ENCODE measurements around the gene S100A12. TPM values are rescaled to one million over a fixed set of nuclear protein-coding genes. Genes with fewer than 3 reads are reported as not detected.

Gene S100A12
- total and polyA plus RNA-seq, 2 donors (not counting 3 experiments of a cell fraction or from before 2014, with no cell fraction given): not detected

GRCh38 chr1:153367090-153367489, 8.3 kb downstream of the S100A12 start:
- H2AFZ ChIP-seq (ENCODE audit: low read depth, low read length): no peak overlapping the region
- H3K9ac ChIP-seq (replicated peaks; ENCODE audit: extremely low read depth, insufficient read depth, low read length): no peak overlapping the region
- DNase-seq (ENCODE audit: low read depth, low spot score) (no peak), FAIRE-seq (no peak)
- POLR2A ChIA-PET: no interaction called here
- no peaks in the 10 kb centered on the region for H3K9me1 ChIP-seq (replicated peaks; ENCODE audit: control insufficient read depth, extremely low read depth, insufficient read depth, low read length)
- no peak overlapping the region for H3K4me2 ChIP-seq (ENCODE audit: insufficient read depth, low read length)
- no peaks in the 10 kb centered on the region for H4K20me1 ChIP-seq (replicated peaks; ENCODE audit: control insufficient read depth, extremely low read depth, insufficient read depth, low read length)
- intact Hi-C loops (cut with micrococcal nuclease) (no loop called here), dilution Hi-C loops (cut with MboI; ENCODE audit: extremely low pct_ligation_motif_present, low sequenced_read_pairs) (no loop called here)
- TF ChIP-seq GATA2 (IDR thresholded peaks at IDR 0.05; ENCODE audit: insufficient read depth, insufficient read length, low read depth, low read length): no peak
- no peak for TF ChIP-seq MAX (IDR thresholded peaks at IDR 0.05; ENCODE audit: insufficient read depth, insufficient read length)
- TF ChIP-seq POLR2A (IDR thresholded peaks at IDR 0.05; ENCODE audit: low read depth, low read length): no peak
- no peak for TF ChIP-seq JUN (IDR thresholded peaks at IDR 0.05; ENCODE audit: borderline replicate concordance, insufficient read depth, insufficient read length, low read depth)
- no peak for TF ChIP-seq POLR2AphosphoS5 (IDR thresholded peaks at IDR 0.05; ENCODE audit: insufficient read depth, low read depth, low read length)
- TF ChIP-seq MYC (IDR thresholded peaks at IDR 0.05; ENCODE audit: low read depth, low read length): no peak
- no peaks in the 10 kb centered on the region for H3K36me3 ChIP-seq (ENCODE audit: control insufficient read depth in 2 of 2, extremely low read depth in 1 of 2, insufficient read depth in 2 of 2, low read length in 2 of 2)
- CTCF ChIA-PET: no interaction called here
- no peaks in the 10 kb centered on the region for H3K79me2 ChIP-seq (ENCODE audit: control insufficient read depth, insufficient read depth, low read length)
- no peak overlapping the region for H3K4me3 ChIP-seq (replicated peaks in 1 of 3; ENCODE audit: insufficient read depth in 1 of 3, low read depth in 1 of 3, low read length in 3 of 3)
- H3K27me3 ChIP-seq (ENCODE audit: control insufficient read depth in 2 of 2, insufficient read depth in 2 of 2, low read length in 2 of 2): no peaks in the 10 kb centered on the region
- H3K27ac ChIP-seq (ENCODE audit: insufficient read depth, low read depth, low read length): no peak overlapping the region
- no peaks in the 10 kb centered on the region for H3K4me1 ChIP-seq (ENCODE audit: control insufficient read depth, extremely low read depth, insufficient read depth, low read length)
- BruUV-seq (replicated peaks): no TSS peak
- H3K9me3 ChIP-seq (replicated peaks; ENCODE audit: control insufficient read depth, insufficient read depth, low read length): no peaks in the 10 kb centered on the region

GRCh38 chr1:153366261-153366660, 9.2 kb downstream of the S100A12 start:
- H3K4me3 ChIP-seq (replicated peaks in 1 of 3; ENCODE audit: insufficient read depth in 1 of 3, low read depth in 1 of 3, low read length in 3 of 3): no peak overlapping the region
- H3K9me3 ChIP-seq (replicated peaks; ENCODE audit: control insufficient read depth, insufficient read depth, low read length): no peaks in the 10 kb centered on the region
- dilution Hi-C loops (cut with MboI; ENCODE audit: extremely low pct_ligation_motif_present, low sequenced_read_pairs) (no loop called here), intact Hi-C loops (cut with micrococcal nuclease) (no loop called here)
- no peaks in the 10 kb centered on the region for H4K20me1 ChIP-seq (replicated peaks; ENCODE audit: control insufficient read depth, extremely low read depth, insufficient read depth, low read length)
- H3K27me3 ChIP-seq (ENCODE audit: control insufficient read depth in 2 of 2, insufficient read depth in 2 of 2, low read length in 2 of 2): no peaks in the 10 kb centered on the region
- BruUV-seq (replicated peaks): no TSS peak
- no peaks in the 10 kb centered on the region for H3K9me1 ChIP-seq (replicated peaks; ENCODE audit: control insufficient read depth, extremely low read depth, insufficient read depth, low read length)
- H3K27ac ChIP-seq (ENCODE audit: insufficient read depth, low read depth, low read length): no peak overlapping the region
- no peaks in the 10 kb centered on the region for H3K36me3 ChIP-seq (ENCODE audit: control insufficient read depth in 2 of 2, extremely low read depth in 1 of 2, insufficient read depth in 2 of 2, low read length in 2 of 2)
- no peak overlapping the region for H2AFZ ChIP-seq (ENCODE audit: low read depth, low read length)
- TF ChIP-seq EZH2 (IDR thresholded peaks at IDR 0.05; ENCODE audit: borderline replicate concordance, low read depth, low read length, severe bottlenecking): no peak
- no peak for TF ChIP-seq MAX (IDR thresholded peaks at IDR 0.05; ENCODE audit: insufficient read depth, insufficient read length)
- TF ChIP-seq GATA2 (IDR thresholded peaks at IDR 0.05; ENCODE audit: insufficient read depth, insufficient read length, low read depth, low read length): no peak
- TF ChIP-seq JUN (IDR thresholded peaks at IDR 0.05; ENCODE audit: borderline replicate concordance, insufficient read depth, insufficient read length, low read depth): no peak
- TF ChIP-seq POLR2AphosphoS5 (IDR thresholded peaks at IDR 0.05; ENCODE audit: insufficient read depth, low read depth, low read length): no peak
- TF ChIP-seq POLR2A (IDR thresholded peaks at IDR 0.05; ENCODE audit: low read depth, low read length): no peak
- no peak for TF ChIP-seq MYC (IDR thresholded peaks at IDR 0.05; ENCODE audit: low read depth, low read length)
- TF ChIP-seq FOS (IDR thresholded peaks at IDR 0.05; ENCODE audit: borderline replicate concordance, insufficient read depth, low read length): no peak
- TF ChIP-seq CTCF (IDR thresholded peaks at IDR 0.05; ENCODE audit: extremely low read depth in 1 of 2, insufficient read depth in 1 of 2, low read depth in 1 of 2, low read length in 2 of 2): no peak
- ChIA-PET POLR2A (no interaction called here), CTCF (no interaction called here)
- no peak for FAIRE-seq
- no peaks in the 10 kb centered on the region for H3K4me1 ChIP-seq (ENCODE audit: control insufficient read depth, extremely low read depth, insufficient read depth, low read length)
- H3K9ac ChIP-seq (replicated peaks; ENCODE audit: extremely low read depth, insufficient read depth, low read length): no peak overlapping the region
- H3K79me2 ChIP-seq (ENCODE audit: control insufficient read depth, insufficient read depth, low read length): no peaks in the 10 kb centered on the region
- H3K4me2 ChIP-seq (ENCODE audit: insufficient read depth, low read length): no peak overlapping the region
- DNase-seq (ENCODE audit: low read depth, low spot score): no peak
